WTC11 (cell line): Measurements from ENCODE around the gene PDE12. TPM values are rescaled to one million over a fixed set of nuclear protein-coding genes. Genes with fewer than 3 reads are reported as not detected.

ENCODE experiments used
- ATAC-seq: fragments of 200-7000 bp; cut with Tn5 transposase; 2 replicates; pipeline ENCODE4 v1.10.0; 2021; ENCODE audit warnings: mild to moderate bottlenecking, moderate library complexity
- CTCF ChIA-PET: fragments of 300-600 bp; sonication (Branson Sonifier 250); formaldehyde crosslinking; loops from one replicate; lab custom pipeline; 2021; ENCODE audit warnings: antibody characterized with exemption; lab: Charles Lee
- POLR2A ChIA-PET: fragments of 350-600 bp; sonication (Branson Sonifier 250); formaldehyde crosslinking; loops from one replicate; lab custom pipeline; 2021; ENCODE audit warnings: antibody characterized with exemption; lab: Charles Lee
- DNase-seq: peaks from one replicate; pipeline ENCODE4 v3.0.0; 2021; ENCODE audit warnings: low spot score
- H3K27ac Mint-ChIP-seq: 2 replicates; pipeline ENCODE4 v1.8.0; 2021; ENCODE audit warnings: mixed read lengths
- H3K27me3 Mint-ChIP-seq: 2 replicates; pipeline ENCODE4 v1.8.0; 2021; ENCODE audit warnings: low read depth, mild to moderate bottlenecking, moderate library complexity, mixed read lengths
- H3K36me3 Mint-ChIP-seq: 2 replicates; pipeline ENCODE4 v1.8.0; 2021; ENCODE audit warnings: mixed read lengths
- H3K4me1 Mint-ChIP-seq: 2 replicates; pipeline ENCODE4 v1.8.0; 2022; ENCODE audit warnings: mixed read lengths
- H3K4me3 Mint-ChIP-seq: 2 replicates; pipeline ENCODE4 v1.8.0; 2021; ENCODE audit warnings: mild to moderate bottlenecking, moderate library complexity, mixed read lengths
- H3K9me3 Mint-ChIP-seq: 2 replicates; pipeline ENCODE4 v1.8.0; 2021; ENCODE audit warnings: mixed read lengths
- CREB1 ChIP-seq: sonication (generic); formaldehyde crosslinking; IDR thresholded peaks from 2 replicates; pipeline ENCODE4 v1.8.0; 2023; ENCODE audit warnings: mild to moderate bottlenecking, missing genetic modification reagents
- FOXP1 ChIP-seq: sonication (generic); formaldehyde crosslinking; IDR thresholded peaks from 2 replicates; pipeline ENCODE4 v1.8.0; 2022; ENCODE audit warnings: missing genetic modification reagents, mild to moderate bottlenecking, moderate library complexity, borderline replicate concordance
- JAZF1 ChIP-seq: fragments of 250-450 bp; sonication (Bioruptor Pico); IDR thresholded peaks from 2 replicates; pipeline ENCODE4 v1.9.0; 2021; ENCODE audit warnings: moderate library complexity, mild to moderate bottlenecking, inconsistent platforms
- JUN ChIP-seq: sonication (generic); formaldehyde crosslinking; IDR thresholded peaks from 2 replicates; pipeline ENCODE4 v1.8.0; 2023; ENCODE audit warnings: mild to moderate bottlenecking, missing genetic modification reagents
- KAT7 ChIP-seq: sonication (generic); formaldehyde crosslinking; IDR thresholded peaks from 2 replicates; pipeline ENCODE4 v1.8.1; 2023; ENCODE audit warnings: missing genetic modification reagents, mild to moderate bottlenecking, borderline replicate concordance
- MYBL2 ChIP-seq: sonication (generic); formaldehyde crosslinking; IDR thresholded peaks from 2 replicates; pipeline ENCODE4 v1.8.1; 2023; ENCODE audit warnings: mild to moderate bottlenecking, moderate library complexity, missing genetic modification reagents
- OVOL2 ChIP-seq: fragments of 250-450 bp; sonication (Bioruptor Pico); IDR thresholded peaks from 2 replicates; pipeline ENCODE4 v1.9.0; 2021; ENCODE audit warnings: mild to moderate bottlenecking, borderline replicate concordance
- PRRX2 ChIP-seq: fragments of 250-450 bp; sonication (Bioruptor Pico); IDR thresholded peaks from 2 replicates; pipeline ENCODE4 v1.8.0; 2021; ENCODE audit warnings: mild to moderate bottlenecking
- ZBTB21 ChIP-seq: sonication (generic); formaldehyde crosslinking; IDR thresholded peaks from 2 replicates; pipeline ENCODE4 v1.8.1; 2023; ENCODE audit warnings: mild to moderate bottlenecking, missing genetic modification reagents, borderline replicate concordance
- ZNF219 ChIP-seq: sonication (generic); formaldehyde crosslinking; IDR thresholded peaks from 2 replicates; pipeline ENCODE4 v1.8.0; 2023; ENCODE audit warnings: missing genetic modification reagents, mild to moderate bottlenecking, borderline replicate concordance
- ZNF263 ChIP-seq: sonication (generic); formaldehyde crosslinking; IDR thresholded peaks from 2 replicates; pipeline ENCODE4 v1.8.1; 2022; ENCODE audit warnings: low read depth, mild to moderate bottlenecking, moderate library complexity, missing genetic modification reagents
- ZNF423 ChIP-seq: fragments of 250-450 bp; sonication (Bioruptor Pico); IDR thresholded peaks from 2 replicates; pipeline ENCODE4 v2.1.2; 2022; ENCODE audit warnings: mild to moderate bottlenecking, moderate library complexity
- ZNF671 ChIP-seq: fragments of 250-450 bp; sonication (Bioruptor Pico); IDR thresholded peaks from 2 replicates; pipeline ENCODE4 v1.8.0; 2021; ENCODE audit warnings: mild to moderate bottlenecking
- total RNA-seq: library from RNA; stranded (reverse); gene quantifications from 3 replicates; pipeline ENCODE4 v1.2.3, GENCODE V29; 2021
- TF ChIP-seq, protein P1 (sequence below): sonication (generic); formaldehyde crosslinking; IDR thresholded peaks from 2 replicates; pipeline ENCODE4 v1.8.0; 2022; ENCODE audit warnings: mild to moderate bottlenecking, missing genetic modification reagents
- TF ChIP-seq, protein P2 (sequence below): sonication (generic); formaldehyde crosslinking; IDR thresholded peaks from 2 replicates; pipeline ENCODE4 v1.8.0; 2023; ENCODE audit warnings: missing genetic modification reagents
- TF ChIP-seq, protein P3 (sequence below): sonication (generic); formaldehyde crosslinking; IDR thresholded peaks from 2 replicates; pipeline ENCODE4 v1.8.1; 2023; ENCODE audit warnings: mild to moderate bottlenecking, missing genetic modification reagents, moderate library complexity
- TF ChIP-seq, protein P4 (sequence below): sonication (generic); formaldehyde crosslinking; IDR thresholded peaks from 2 replicates; pipeline ENCODE4 v1.8.0; 2022; ENCODE audit warnings: mild to moderate bottlenecking, missing genetic modification reagents
- TF ChIP-seq, protein P5 (sequence below): fragments of 250-450 bp; sonication (Bioruptor Pico); IDR thresholded peaks from 2 replicates; pipeline ENCODE4 v2.1.2; 2022; ENCODE audit warnings: mild to moderate bottlenecking, moderate library complexity
- TF ChIP-seq, protein P6 (sequence below): sonication (generic); formaldehyde crosslinking; IDR thresholded peaks from 2 replicates; pipeline ENCODE4 v1.8.1; 2022; ENCODE audit warnings: missing genetic modification reagents, borderline replicate concordance
- TF ChIP-seq, protein P7 (sequence below): sonication (generic); formaldehyde crosslinking; IDR thresholded peaks from 2 replicates; pipeline ENCODE4 v1.8.1; 2023; ENCODE audit warnings: mild to moderate bottlenecking, moderate library complexity, missing genetic modification reagents
- TF ChIP-seq, protein P8 (sequence below): sonication (generic); formaldehyde crosslinking; IDR thresholded peaks from 2 replicates; pipeline ENCODE4 v1.8.1; 2022; ENCODE audit warnings: mild to moderate bottlenecking, missing genetic modification reagents, moderate library complexity, borderline replicate concordance
- TF ChIP-seq, protein P9 (sequence below): sonication (generic); formaldehyde crosslinking; IDR thresholded peaks from 2 replicates; pipeline ENCODE4 v1.8.0; 2022; ENCODE audit warnings: mild to moderate bottlenecking, missing genetic modification reagents

Gene PDE12
- total RNA-seq, 1 experiment from 2014 or later, result 16.4 TPM

DNA sequence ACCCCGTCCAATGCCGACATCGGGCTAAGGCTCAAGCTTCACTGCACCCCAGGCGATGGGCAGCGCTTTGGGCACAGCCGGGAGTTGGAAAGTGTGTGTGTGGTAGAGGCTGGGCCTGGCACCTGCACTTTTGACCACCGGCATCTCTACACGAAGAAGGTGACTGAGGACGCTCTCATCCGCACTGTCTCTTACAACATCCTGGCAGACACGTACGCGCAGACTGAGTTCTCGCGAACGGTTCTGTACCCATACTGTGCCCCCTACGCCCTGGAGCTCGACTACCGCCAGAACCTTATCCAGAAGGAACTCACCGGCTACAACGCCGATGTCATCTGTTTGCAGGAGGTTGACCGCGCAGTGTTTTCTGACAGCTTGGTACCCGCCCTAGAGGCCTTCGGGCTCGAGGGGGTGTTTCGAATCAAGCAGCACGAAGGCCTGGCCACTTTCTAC is 1.0 kb downstream of the PDE12 start:
- DNase-seq (peak; percentile 17), ATAC-seq (peak; percentile 19)
- H3K27me3 Mint-ChIP-seq, result peaks cover 10% of the 10 kb centered on the region
- CTCF ChIA-PET, result interaction anchor here (0.7 to 2.1 kb wide), 4 partner anchors 8 to 160 kb away, joined by 3 to 13 read pairs (median 4); partner anchors contain the start of gene DNAH12
- H3K36me3 Mint-ChIP-seq, result peaks cover 15% of the 10 kb centered on the region
- peaks cover 18% of the 10 kb centered on the region for H3K4me1 Mint-ChIP-seq
- TF ChIP-seq PRRX2 (CRISPR knock-in tag) (no peak), ZNF219 (CRISPR knock-in tag) (no peak), OVOL2 (CRISPR knock-in tag) (no peak), CREB1 (CRISPR knock-in tag) (no peak), JAZF1 (CRISPR knock-in tag) (no peak), FOXP1 (no peak), MYBL2 (no peak)
- TF ChIP-seq, protein P1, sequence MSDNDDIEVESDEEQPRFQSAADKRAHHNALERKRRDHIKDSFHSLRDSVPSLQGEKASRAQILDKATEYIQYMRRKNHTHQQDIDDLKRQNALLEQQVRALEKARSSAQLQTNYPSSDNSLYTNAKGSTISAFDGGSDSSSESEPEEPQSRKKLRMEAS (CRISPR knock-in tag), result no peak
- TF ChIP-seq, protein P2, sequence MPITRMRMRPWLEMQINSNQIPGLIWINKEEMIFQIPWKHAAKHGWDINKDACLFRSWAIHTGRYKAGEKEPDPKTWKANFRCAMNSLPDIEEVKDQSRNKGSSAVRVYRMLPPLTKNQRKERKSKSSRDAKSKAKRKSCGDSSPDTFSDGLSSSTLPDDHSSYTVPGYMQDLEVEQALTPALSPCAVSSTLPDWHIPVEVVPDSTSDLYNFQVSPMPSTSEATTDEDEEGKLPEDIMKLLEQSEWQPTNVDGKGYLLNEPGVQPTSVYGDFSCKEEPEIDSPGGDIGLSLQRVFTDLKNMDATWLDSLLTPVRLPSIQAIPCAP (CRISPR knock-in tag), result no peak
- TF ChIP-seq, protein P3, sequence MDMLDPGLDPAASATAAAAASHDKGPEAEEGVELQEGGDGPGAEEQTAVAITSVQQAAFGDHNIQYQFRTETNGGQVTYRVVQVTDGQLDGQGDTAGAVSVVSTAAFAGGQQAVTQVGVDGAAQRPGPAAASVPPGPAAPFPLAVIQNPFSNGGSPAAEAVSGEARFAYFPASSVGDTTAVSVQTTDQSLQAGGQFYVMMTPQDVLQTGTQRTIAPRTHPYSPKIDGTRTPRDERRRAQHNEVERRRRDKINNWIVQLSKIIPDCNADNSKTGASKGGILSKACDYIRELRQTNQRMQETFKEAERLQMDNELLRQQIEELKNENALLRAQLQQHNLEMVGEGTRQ (CRISPR knock-in tag), result no peak
- TF ChIP-seq, all 79 proteins: peak for 0
- Mint-ChIP-seq H3K4me3 (peak overlapping the region; percentile 95), H3K27ac (peak overlapping the region; percentile 41; the same call in 1 of the 2 replicates), H3K9me3 (no peaks in the 10 kb centered on the region)
- POLR2A ChIA-PET, result interaction anchor here (1.3 to 2.0 kb wide), 2 partner anchors 40 to 160 kb away, joined by 3 to 7 read pairs; partner anchors contain the start of gene ARF4

DNA sequence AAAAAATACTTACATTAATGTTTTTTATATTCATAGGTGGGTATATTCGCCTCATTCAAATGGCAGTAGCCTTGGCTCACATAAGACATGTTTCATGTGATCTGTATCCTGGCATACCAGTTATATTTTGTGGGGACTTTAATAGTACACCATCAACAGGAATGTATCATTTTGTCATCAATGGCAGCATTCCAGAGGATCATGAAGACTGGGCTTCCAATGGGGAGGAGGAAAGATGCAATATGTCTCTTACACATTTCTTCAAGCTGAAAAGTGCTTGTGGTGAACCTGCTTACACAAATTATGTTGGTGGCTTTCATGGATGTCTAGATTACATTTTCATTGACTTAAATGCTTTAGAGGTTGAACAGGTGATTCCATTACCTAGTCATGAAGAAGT is 3.5 kb downstream of the PDE12 start:
- Mint-ChIP-seq H3K27ac (no peak overlapping the region), H3K36me3 (peaks cover 15% of the 10 kb centered on the region), H3K4me1 (peaks cover 18% of the 10 kb centered on the region), H3K9me3 (no peaks in the 10 kb centered on the region), H3K27me3 (peaks cover 10% of the 10 kb centered on the region), H3K4me3 (no peak overlapping the region)
- CTCF ChIA-PET, result no interaction called here
- ATAC-seq (no peak), DNase-seq (no peak)
- POLR2A ChIA-PET, result no interaction called here
- TF ChIP-seq, protein P4, sequence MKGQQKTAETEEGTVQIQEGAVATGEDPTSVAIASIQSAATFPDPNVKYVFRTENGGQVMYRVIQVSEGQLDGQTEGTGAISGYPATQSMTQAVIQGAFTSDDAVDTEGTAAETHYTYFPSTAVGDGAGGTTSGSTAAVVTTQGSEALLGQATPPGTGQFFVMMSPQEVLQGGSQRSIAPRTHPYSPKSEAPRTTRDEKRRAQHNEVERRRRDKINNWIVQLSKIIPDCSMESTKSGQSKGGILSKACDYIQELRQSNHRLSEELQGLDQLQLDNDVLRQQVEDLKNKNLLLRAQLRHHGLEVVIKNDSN, result no peak
- TF ChIP-seq, protein P5, sequence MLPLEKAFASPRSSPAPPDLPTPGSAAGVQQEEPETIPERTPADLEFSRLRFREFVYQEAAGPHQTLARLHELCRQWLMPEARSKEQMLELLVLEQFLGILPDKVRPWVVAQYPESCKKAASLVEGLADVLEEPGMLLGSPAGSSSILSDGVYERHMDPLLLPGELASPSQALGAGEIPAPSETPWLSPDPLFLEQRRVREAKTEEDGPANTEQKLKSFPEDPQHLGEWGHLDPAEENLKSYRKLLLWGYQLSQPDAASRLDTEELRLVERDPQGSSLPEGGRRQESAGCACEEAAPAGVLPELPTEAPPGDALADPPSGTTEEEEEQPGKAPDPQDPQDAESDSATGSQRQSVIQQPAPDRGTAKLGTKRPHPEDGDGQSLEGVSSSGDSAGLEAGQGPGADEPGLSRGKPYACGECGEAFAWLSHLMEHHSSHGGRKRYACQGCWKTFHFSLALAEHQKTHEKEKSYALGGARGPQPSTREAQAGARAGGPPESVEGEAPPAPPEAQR (CRISPR knock-in tag), result no peak
- TF ChIP-seq JUN (no peak), KAT7 (CRISPR knock-in tag) (no peak), ZNF423 (no peak), ZBTB21 (CRISPR knock-in tag) (no peak), ZNF671 (CRISPR knock-in tag) (no peak), ZNF263 (CRISPR knock-in tag) (no peak)
- TF ChIP-seq, protein P6, sequence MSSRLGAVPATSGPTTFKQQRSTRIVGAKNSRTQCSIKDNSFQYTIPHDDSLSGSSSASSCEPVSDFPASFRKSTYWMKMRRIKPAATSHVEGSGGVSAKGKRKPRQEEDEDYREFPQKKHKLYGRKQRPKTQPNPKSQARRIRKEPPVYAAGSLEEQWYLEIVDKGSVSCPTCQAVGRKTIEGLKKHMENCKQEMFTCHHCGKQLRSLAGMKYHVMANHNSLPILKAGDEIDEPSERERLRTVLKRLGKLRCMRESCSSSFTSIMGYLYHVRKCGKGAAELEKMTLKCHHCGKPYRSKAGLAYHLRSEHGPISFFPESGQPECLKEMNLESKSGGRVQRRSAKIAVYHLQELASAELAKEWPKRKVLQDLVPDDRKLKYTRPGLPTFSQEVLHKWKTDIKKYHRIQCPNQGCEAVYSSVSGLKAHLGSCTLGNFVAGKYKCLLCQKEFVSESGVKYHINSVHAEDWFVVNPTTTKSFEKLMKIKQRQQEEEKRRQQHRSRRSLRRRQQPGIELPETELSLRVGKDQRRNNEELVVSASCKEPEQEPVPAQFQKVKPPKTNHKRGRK (CRISPR knock-in tag), result no peak
- TF ChIP-seq, protein P2 (CRISPR knock-in tag), result no peak
- TF ChIP-seq, protein P7, sequence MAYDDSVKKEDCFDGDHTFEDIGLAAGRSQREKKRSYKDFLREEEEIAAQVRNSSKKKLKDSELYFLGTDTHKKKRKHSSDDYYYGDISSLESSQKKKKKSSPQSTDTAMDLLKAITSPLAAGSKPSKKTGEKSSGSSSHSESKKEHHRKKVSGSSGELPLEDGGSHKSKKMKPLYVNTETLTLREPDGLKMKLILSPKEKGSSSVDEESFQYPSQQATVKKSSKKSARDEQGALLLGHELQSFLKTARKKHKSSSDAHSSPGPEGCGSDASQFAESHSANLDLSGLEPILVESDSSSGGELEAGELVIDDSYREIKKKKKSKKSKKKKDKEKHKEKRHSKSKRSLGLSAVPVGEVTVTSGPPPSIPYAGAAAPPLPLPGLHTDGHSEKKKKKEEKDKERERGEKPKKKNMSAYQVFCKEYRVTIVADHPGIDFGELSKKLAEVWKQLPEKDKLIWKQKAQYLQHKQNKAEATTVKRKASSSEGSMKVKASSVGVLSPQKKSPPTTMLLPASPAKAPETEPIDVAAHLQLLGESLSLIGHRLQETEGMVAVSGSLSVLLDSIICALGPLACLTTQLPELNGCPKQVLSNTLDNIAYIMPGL, result no peak
- TF ChIP-seq, protein P8, sequence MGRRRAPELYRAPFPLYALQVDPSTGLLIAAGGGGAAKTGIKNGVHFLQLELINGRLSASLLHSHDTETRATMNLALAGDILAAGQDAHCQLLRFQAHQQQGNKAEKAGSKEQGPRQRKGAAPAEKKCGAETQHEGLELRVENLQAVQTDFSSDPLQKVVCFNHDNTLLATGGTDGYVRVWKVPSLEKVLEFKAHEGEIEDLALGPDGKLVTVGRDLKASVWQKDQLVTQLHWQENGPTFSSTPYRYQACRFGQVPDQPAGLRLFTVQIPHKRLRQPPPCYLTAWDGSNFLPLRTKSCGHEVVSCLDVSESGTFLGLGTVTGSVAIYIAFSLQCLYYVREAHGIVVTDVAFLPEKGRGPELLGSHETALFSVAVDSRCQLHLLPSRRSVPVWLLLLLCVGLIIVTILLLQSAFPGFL (CRISPR knock-in tag), result no peak
- TF ChIP-seq, protein P9, sequence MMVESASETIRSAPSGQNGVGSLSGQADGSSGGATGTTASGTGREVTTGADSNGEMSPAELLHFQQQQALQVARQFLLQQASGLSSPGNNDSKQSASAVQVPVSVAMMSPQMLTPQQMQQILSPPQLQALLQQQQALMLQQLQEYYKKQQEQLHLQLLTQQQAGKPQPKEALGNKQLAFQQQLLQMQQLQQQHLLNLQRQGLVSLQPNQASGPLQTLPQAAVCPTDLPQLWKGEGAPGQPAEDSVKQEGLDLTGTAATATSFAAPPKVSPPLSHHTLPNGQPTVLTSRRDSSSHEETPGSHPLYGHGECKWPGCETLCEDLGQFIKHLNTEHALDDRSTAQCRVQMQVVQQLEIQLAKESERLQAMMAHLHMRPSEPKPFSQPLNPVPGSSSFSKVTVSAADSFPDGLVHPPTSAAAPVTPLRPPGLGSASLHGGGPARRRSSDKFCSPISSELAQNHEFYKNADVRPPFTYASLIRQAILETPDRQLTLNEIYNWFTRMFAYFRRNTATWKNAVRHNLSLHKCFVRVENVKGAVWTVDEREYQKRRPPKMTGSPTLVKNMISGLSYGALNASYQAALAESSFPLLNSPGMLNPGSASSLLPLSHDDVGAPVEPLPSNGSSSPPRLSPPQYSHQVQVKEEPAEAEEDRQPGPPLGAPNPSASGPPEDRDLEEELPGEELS (CRISPR knock-in tag), result no peak
